ENCODE measurements around the gene OR11H7.
"Not testable (repeated sequence)": the region's sequence is repeated elsewhere in the genome, so short reads cannot be mapped to it uniquely, and the experiment has no call there.

The OR11H7 gene

DNA sequence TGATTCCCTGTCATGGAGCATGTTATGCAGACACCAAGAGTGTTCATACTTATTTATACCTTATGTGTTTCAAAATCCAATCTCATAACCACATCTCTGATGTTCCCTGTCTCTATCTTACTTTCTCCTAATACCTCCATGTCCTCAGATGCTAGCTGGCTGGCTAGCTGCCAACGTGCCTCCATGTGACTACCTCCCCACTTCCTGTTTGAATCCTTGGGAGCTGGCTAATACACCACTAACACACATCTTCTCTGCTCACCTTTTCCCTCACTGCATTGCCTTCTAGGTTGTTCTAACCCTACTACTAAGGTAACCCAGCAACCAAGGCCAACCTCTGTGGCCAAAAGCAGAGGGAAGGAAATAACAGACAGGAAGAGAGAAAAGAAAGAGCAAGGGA is 49.6 kb downstream of the OR11H7 start:
- peak in 1 of 58 donors; percentile 6 for DNase-seq

DNA sequence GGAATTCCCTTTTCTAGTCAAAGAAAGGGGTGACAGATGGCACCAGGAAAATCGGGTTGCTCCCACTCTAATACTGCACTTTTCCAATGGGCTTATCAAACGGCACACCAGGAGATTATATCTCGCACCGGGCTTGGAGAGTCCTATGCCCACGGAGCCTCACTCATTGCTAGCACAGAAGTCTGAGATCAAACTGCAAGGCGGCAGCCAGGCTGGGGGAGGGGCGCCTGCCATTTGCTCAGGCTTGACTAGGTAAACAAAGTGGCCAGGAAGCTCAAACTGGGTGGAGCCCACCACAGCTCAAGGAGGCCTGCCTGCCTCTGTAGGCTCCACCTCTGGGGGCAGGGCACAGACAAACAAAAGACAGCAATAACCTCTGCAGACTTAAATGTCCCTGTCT is 51.5 kb downstream of the OR11H7 start:
- DNase-seq: not testable (repeated sequence)

Data from anterior cingulate cortex (tissue), 58 donors.